SK-N-SH (cell line): Measurements from ENCODE around the gene MSTN. TPM values are rescaled to one million over a fixed set of nuclear protein-coding genes. Genes with fewer than 3 reads are reported as not detected.

ENCODE experiments used
- CTCF ChIA-PET: fragments of 300-600, 350-600 bp; formaldehyde crosslinking; extraction: SDS; loops from one replicate; lab custom pipeline; 2021; lab: Yijun Ruan, JAX
- POLR2A ChIA-PET: fragments of 350-600 bp; sonication (Branson Sonifier 250); formaldehyde crosslinking; extraction: SDS; loops from one replicate; lab custom pipeline; 2020; ENCODE audit warnings: antibody characterized with exemption, inconsistent platforms; lab: Yijun Ruan, JAX
- DNase-seq: peaks from one replicate; pipeline ENCODE4 v3.0.0; 2012
- H2AFZ ChIP-seq: fragments of 200-600 bp; sonication (generic); 2 replicates; pipeline ENCODE4 v1.8.1; 2016; ENCODE audit warnings: antibody characterized with exemption, mild to moderate bottlenecking, low read depth
- H3F3A ChIP-seq: fragments of 200-600 bp; sonication (generic); replicated peaks from 2 replicates; pipeline ENCODE3; 2016; ENCODE audit warnings: antibody characterized with exemption, mild to moderate bottlenecking; ENCODE audit not compliant: insufficient read depth
- H3K27ac ChIP-seq, 2 experiments: fragments of 200-500 bp in 1 of 2; fragments of 200-600 bp in 1 of 2; sonication (Bioruptor generic) in 1 of 2; sonication (generic), shearing (Covaris generic) in 1 of 2; 2 replicates each; pipeline versions ENCODE4 v1.5.1 to v1.6.1; 2014 to 2016; ENCODE audit warnings: low read depth in 2 of 2, inconsistent platforms in 1 of 2, low read length in 1 of 2, mild to moderate bottlenecking in 1 of 2, mixed read lengths in 1 of 2
- H3K27me3 ChIP-seq: fragments of 200-600 bp; sonication (generic), shearing (Covaris generic); 2 replicates; pipeline ENCODE4 v1.6.1; 2016; ENCODE audit warnings: mixed run types; ENCODE audit not compliant: insufficient read depth
- H3K36me3 ChIP-seq, 2 experiments: fragments of 200-500 bp in 1 of 2; fragments of 200-600 bp in 1 of 2; sonication (Bioruptor generic) in 1 of 2; sonication (generic) in 1 of 2; replicated peaks in 1 of 2; 2 replicates each; pipeline versions ENCODE3 to v1.5.1; 2014 to 2016; ENCODE audit warnings: low read length in 1 of 2, mild to moderate bottlenecking in 1 of 2; ENCODE audit not compliant: insufficient read depth in 2 of 2, control insufficient read depth in 1 of 2
- H3K4me1 ChIP-seq, 2 experiments: fragments of 200-500 bp in 1 of 2; fragments of 200-600 bp in 1 of 2; sonication (Bioruptor generic) in 1 of 2; sonication (generic), shearing (Covaris generic) in 1 of 2; 2 replicates each; pipeline versions ENCODE4 v1.5.1 to v1.6.1; 2014 to 2016; ENCODE audit warnings: low read depth in 1 of 2, low read length in 1 of 2, mixed run types in 1 of 2; ENCODE audit not compliant: insufficient read depth in 2 of 2, control insufficient read depth in 1 of 2
- H3K4me2 ChIP-seq: fragments of 200-600 bp; sonication (generic), shearing (Covaris generic); 2 replicates; pipeline ENCODE4 v1.6.1; 2017; ENCODE audit warnings: mixed run types
- H3K4me3 ChIP-seq, 2 experiments: fragments of 200-500 bp in 1 of 2; fragments of 200-600 bp in 1 of 2; sonication (Bioruptor generic) in 1 of 2; sonication (generic), shearing (Covaris generic) in 1 of 2; 2 replicates each; pipeline versions ENCODE4 v1.5.1 to v1.8.1; 2014 to 2016; ENCODE audit warnings: low read depth in 2 of 2, inconsistent platforms in 1 of 2, low read length in 1 of 2, mild to moderate bottlenecking in 1 of 2, mixed read lengths in 1 of 2, moderate library complexity in 1 of 2
- H3K79me2 ChIP-seq: fragments of 200-600 bp; sonication (generic); 2 replicates; pipeline ENCODE4 v1.8.1; 2017; ENCODE audit warnings: mild to moderate bottlenecking; ENCODE audit not compliant: insufficient read depth
- H3K9ac ChIP-seq: fragments of 200-600 bp; sonication (generic); 2 replicates; pipeline ENCODE4 v1.6.1; 2017; ENCODE audit warnings: mixed run types
- H3K9me2 ChIP-seq: fragments of 200-600 bp; sonication (generic); 2 replicates; pipeline ENCODE4 v1.6.1; 2017; ENCODE audit warnings: mixed run types
- H3K9me3 ChIP-seq: fragments of 200-600 bp; sonication (generic); 2 replicates; pipeline ENCODE4 v1.6.1; 2017; ENCODE audit warnings: mixed run types, mild to moderate bottlenecking, moderate library complexity
- H4K20me1 ChIP-seq: fragments of 200-600 bp; sonication (generic); 2 replicates; pipeline ENCODE4 v1.6.1; 2017; ENCODE audit warnings: mild to moderate bottlenecking, mixed run types; ENCODE audit not compliant: insufficient read depth
- ELF1 ChIP-seq: IDR thresholded peaks from 2 replicates; pipeline ENCODE4 v1.4.0; 2012
- EP300 ChIP-seq, 2 experiments: IDR thresholded peaks; 2 replicates each; pipeline versions ENCODE4 v1.4.0 to v1.6.1; 2012; ENCODE audit warnings: borderline replicate concordance in 1 of 2, low read depth in 1 of 2, low read length in 1 of 2
- EZH2phosphoT487 ChIP-seq: fragments of 200-600 bp; sonication (generic); IDR thresholded peaks from 2 replicates; pipeline ENCODE4 v1.6.1; 2017; ENCODE audit warnings: low read depth, mixed run types, mild to moderate bottlenecking, antibody characterized with exemption, moderate library complexity, borderline replicate concordance
- FOXJ3 ChIP-seq: sonication (generic); formaldehyde crosslinking; IDR thresholded peaks from 2 replicates; pipeline ENCODE4 v1.5.1; 2020; ENCODE audit warnings: mild to moderate bottlenecking, missing genetic modification reagents
- GABPA ChIP-seq: IDR thresholded peaks from 2 replicates; pipeline ENCODE4 v1.4.0; 2012; ENCODE audit warnings: low read depth, mild to moderate bottlenecking
- JUND ChIP-seq: IDR thresholded peaks from 2 replicates; pipeline ENCODE4 v1.4.0; 2012
- MEF2A ChIP-seq: IDR thresholded peaks from 2 replicates; pipeline ENCODE4 v1.4.0; 2012; ENCODE audit warnings: low read depth, borderline replicate concordance
- MXI1 ChIP-seq: IDR thresholded peaks from 2 replicates; pipeline ENCODE4 v1.6.1; 2012; ENCODE audit warnings: mild to moderate bottlenecking, low read depth, low read length, improper control_type of control experiment
- RAD21 ChIP-seq: IDR thresholded peaks from 2 replicates; pipeline ENCODE4 v1.6.1; 2012; ENCODE audit warnings: mild to moderate bottlenecking, low read length
- RXRA ChIP-seq: IDR thresholded peaks from 2 replicates; pipeline ENCODE4 v1.4.0; 2012; ENCODE audit warnings: low read depth, mild to moderate bottlenecking, borderline replicate concordance
- SIN3A ChIP-seq: IDR thresholded peaks from 2 replicates; pipeline ENCODE4 v1.6.1; 2012; ENCODE audit warnings: low read depth, mild to moderate bottlenecking, low read length, moderate library complexity, borderline replicate concordance
- SMC3 ChIP-seq: IDR thresholded peaks from 2 replicates; pipeline ENCODE4 v1.6.1; 2012; ENCODE audit warnings: low read depth, low read length, improper control_type of control experiment
- TAF1 ChIP-seq: IDR thresholded peaks from 2 replicates; pipeline ENCODE4 v1.6.1; 2012; ENCODE audit warnings: low read depth, mild to moderate bottlenecking, low read length, moderate library complexity, borderline replicate concordance
- TCF12 ChIP-seq: IDR thresholded peaks from 2 replicates; pipeline ENCODE4 v1.4.0; 2012
- WGBS: methylation state at CpG from one replicate; pipeline ENCODE4 v1.1.6; 2017; ENCODE audit warnings: low lambda C conversion rate; 5-methylcytosine and 5-hydroxymethylcytosine counted together
- polyA plus RNA-seq, 3 experiments: library from polyadenylated mRNA; depleted of rRNA; stranded (reverse); fragments of >200 nt; gene quantifications; 2 replicates each; pipeline ENCODE4 v1.2.3, GENCODE V29; 2012
- TF ChIP-seq, protein P1 (sequence below): fragments of 150-350 bp; IDR thresholded peaks from 2 replicates; pipeline ENCODE4 v1.6.1; 2017; ENCODE audit warnings: antibody characterized with exemption, low read length, low read depth, borderline replicate concordance
- TF ChIP-seq, protein P2 (sequence below): IDR thresholded peaks from 2 replicates; pipeline ENCODE4; 2012
- TF ChIP-seq, protein P3 (sequence below): IDR thresholded peaks from 2 replicates; pipeline ENCODE4 v1.6.1; 2012; ENCODE audit warnings: mild to moderate bottlenecking, low read depth, low read length, moderate library complexity

MSTN gene
- polyA plus RNA-seq, 1 of the 3 experiments (the other 2 are of a cell fraction): 0.05 TPM

DNA sequence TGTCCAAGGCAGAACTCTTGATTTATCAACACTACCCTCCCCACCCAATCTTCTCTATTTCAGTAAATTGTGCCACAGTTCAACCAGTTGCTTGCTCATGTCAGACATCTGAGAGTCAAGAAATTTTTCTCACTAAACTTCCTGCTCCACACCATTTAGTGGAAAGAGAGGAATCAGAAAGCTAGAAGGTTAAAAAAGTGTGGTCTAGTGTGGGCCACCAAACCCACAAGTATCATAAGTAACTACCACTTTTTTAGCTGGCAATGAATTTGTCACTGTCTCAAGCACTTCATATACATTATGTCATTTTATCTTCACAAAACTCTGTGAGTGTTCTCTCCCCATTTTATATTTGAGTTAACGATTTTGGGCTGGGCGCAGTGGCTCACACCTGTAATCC is 16.6 kb upstream of the MSTN start:
- Histone ChIP-seq H4K20me1 (no peaks in the 10 kb centered on the region), H3K9ac (no peak overlapping the region), H3K4me1 (no peaks in the 10 kb centered on the region), H3K27me3 (no peaks in the 10 kb centered on the region), H2AFZ (no peak overlapping the region), H3K9me3 (no peaks in the 10 kb centered on the region; the same call in 1 of the 2 replicates), H3K79me2 (no peaks in the 10 kb centered on the region), H3K4me2 (no peak overlapping the region), H3K27ac (no peak overlapping the region), H3K36me3 (no peaks in the 10 kb centered on the region), H3K4me3 (no peak overlapping the region), H3F3A (no peaks in the 10 kb centered on the region), H3K9me2 (no peaks in the 10 kb centered on the region)
- CTCF ChIA-PET: interaction anchor here (0.9 to 2.4 kb wide), 5 partner anchors 8 to 329 kb away, joined by 3 to 16 read pairs (median 3); no protein-coding TSS in a partner anchor
- POLR2A ChIA-PET: no interaction called here
- WGBS: 73% methylated on average over 2 of the region's 2 CpGs
- TF ChIP-seq MXI1: no peak
- TF ChIP-seq ELF1: no peak
- no peak for DNase-seq

DNA sequence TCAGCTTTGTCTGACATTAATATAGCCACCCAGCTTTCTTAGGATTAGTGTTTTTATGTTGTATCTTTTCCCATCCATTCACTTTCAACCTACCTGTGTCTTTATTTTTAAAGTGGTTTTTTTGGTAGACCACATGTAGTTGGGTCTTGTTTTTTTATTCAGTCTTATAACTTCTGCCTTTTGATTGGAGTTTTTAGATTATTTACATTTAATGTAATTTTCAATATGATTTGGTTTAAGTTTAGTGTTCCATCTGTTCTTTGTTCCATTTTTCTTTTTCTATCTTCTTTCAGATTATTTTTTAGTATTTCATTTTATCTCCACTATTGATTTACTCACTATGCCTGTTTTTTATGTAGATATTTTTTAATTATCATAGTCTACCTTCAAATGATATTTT is 13.1 kb upstream of the MSTN start:
- H3K4me2 ChIP-seq: no peak overlapping the region
- no peak overlapping the region for H3K27ac ChIP-seq
- H3K4me1 ChIP-seq: no peaks in the 10 kb centered on the region
- no peaks in the 10 kb centered on the region for H3F3A ChIP-seq
- no peaks in the 10 kb centered on the region for H4K20me1 ChIP-seq
- H3K4me3 ChIP-seq: no peak overlapping the region
- no peak overlapping the region for H3K9ac ChIP-seq
- no peak for DNase-seq
- POLR2A ChIA-PET: no interaction called here
- no peaks in the 10 kb centered on the region for H3K79me2 ChIP-seq
- CTCF ChIA-PET: no interaction called here
- no peaks in the 10 kb centered on the region for H3K9me2 ChIP-seq
- no peak overlapping the region for H2AFZ ChIP-seq
- H3K27me3 ChIP-seq: no peaks in the 10 kb centered on the region
- no peak for TF ChIP-seq TCF12
- TF ChIP-seq, protein P1, sequence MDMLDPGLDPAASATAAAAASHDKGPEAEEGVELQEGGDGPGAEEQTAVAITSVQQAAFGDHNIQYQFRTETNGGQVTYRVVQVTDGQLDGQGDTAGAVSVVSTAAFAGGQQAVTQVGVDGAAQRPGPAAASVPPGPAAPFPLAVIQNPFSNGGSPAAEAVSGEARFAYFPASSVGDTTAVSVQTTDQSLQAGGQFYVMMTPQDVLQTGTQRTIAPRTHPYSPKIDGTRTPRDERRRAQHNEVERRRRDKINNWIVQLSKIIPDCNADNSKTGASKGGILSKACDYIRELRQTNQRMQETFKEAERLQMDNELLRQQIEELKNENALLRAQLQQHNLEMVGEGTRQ: no peak
- no peaks in the 10 kb centered on the region for H3K36me3 ChIP-seq
- H3K9me3 ChIP-seq: no peaks in the 10 kb centered on the region; the same call in 1 of the 2 replicates

DNA sequence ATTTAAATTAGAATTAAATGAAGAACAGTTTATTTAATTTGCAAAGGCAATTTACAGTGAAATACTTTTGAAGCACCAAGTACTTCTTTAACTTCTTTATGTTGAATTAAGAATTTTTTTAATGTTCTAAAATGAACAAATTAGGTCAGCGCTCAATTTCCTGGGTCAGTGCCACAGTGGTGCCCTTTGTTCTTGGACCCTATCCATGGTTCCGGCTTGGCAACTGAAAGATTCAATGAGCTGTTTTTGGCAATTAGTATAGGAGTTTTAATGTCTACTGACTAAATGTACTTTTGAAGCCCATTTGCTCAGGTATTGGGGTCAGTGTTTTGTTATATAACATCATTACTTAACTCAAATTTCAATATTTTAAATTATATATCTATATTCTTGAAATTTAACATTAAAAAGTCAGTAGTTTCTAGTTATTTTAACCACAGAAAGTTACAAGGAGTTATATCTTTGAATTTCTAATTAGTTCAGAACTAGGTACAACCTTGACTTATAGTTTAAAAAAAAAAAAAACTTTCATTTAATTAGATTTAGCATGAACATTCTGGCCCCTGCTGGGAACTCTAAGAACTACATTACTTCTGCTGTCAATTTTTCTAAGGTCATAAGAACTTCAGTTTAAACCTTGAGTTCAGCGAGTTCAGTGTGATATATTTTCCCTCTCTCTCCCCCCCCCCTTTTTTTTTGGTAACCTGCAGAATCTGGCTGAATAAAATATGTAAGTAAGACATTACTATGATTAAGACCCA is 7.6 kb upstream of the MSTN start:
- H3K9ac ChIP-seq: no peak overlapping the region
- POLR2A ChIA-PET: no interaction called here
- H4K20me1 ChIP-seq: no peaks in the 10 kb centered on the region
- no peak overlapping the region for H3K4me2 ChIP-seq
- H3K27me3 ChIP-seq: no peaks in the 10 kb centered on the region
- no peaks in the 10 kb centered on the region for H3K79me2 ChIP-seq
- H2AFZ ChIP-seq: peak overlapping the region; percentile 72; the same call in 1 of the 2 replicates
- CTCF ChIA-PET: interaction anchor here (0.6 to 2.6 kb wide), 7 partner anchors 10 to 409 kb away, joined by 3 to 7 read pairs (median 4); partner anchors contain the start of gene HIBCH
- no peaks in the 10 kb centered on the region for H3K4me1 ChIP-seq
- no peaks in the 10 kb centered on the region for H3K9me3 ChIP-seq
- 65% methylated on average over 3 of the region's 3 CpGs for WGBS
- no peaks in the 10 kb centered on the region for H3F3A ChIP-seq
- peak; percentile 30 for DNase-seq
- no peaks in the 10 kb centered on the region for H3K36me3 ChIP-seq
- no peaks in the 10 kb centered on the region for H3K9me2 ChIP-seq
- H3K4me3 ChIP-seq: no peak overlapping the region
- H3K27ac ChIP-seq: no peak overlapping the region
- no peak for TF ChIP-seq MXI1
- no peak for TF ChIP-seq TAF1
- no peak for TF ChIP-seq SIN3A
- TF ChIP-seq MEF2A: no peak
- no peak for TF ChIP-seq EZH2phosphoT487
- no peak for TF ChIP-seq RXRA
- no peak for TF ChIP-seq FOXJ3 (CRISPR knock-in tag)
- TF ChIP-seq, protein P2, sequence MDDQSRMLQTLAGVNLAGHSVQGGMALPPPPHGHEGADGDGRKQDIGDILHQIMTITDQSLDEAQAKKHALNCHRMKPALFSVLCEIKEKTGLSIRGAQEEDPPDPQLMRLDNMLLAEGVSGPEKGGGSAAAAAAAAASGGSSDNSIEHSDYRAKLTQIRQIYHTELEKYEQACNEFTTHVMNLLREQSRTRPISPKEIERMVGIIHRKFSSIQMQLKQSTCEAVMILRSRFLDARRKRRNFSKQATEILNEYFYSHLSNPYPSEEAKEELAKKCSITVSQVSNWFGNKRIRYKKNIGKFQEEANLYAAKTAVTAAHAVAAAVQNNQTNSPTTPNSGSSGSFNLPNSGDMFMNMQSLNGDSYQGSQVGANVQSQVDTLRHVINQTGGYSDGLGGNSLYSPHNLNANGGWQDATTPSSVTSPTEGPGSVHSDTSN: no peak
- TF ChIP-seq, protein P3, sequence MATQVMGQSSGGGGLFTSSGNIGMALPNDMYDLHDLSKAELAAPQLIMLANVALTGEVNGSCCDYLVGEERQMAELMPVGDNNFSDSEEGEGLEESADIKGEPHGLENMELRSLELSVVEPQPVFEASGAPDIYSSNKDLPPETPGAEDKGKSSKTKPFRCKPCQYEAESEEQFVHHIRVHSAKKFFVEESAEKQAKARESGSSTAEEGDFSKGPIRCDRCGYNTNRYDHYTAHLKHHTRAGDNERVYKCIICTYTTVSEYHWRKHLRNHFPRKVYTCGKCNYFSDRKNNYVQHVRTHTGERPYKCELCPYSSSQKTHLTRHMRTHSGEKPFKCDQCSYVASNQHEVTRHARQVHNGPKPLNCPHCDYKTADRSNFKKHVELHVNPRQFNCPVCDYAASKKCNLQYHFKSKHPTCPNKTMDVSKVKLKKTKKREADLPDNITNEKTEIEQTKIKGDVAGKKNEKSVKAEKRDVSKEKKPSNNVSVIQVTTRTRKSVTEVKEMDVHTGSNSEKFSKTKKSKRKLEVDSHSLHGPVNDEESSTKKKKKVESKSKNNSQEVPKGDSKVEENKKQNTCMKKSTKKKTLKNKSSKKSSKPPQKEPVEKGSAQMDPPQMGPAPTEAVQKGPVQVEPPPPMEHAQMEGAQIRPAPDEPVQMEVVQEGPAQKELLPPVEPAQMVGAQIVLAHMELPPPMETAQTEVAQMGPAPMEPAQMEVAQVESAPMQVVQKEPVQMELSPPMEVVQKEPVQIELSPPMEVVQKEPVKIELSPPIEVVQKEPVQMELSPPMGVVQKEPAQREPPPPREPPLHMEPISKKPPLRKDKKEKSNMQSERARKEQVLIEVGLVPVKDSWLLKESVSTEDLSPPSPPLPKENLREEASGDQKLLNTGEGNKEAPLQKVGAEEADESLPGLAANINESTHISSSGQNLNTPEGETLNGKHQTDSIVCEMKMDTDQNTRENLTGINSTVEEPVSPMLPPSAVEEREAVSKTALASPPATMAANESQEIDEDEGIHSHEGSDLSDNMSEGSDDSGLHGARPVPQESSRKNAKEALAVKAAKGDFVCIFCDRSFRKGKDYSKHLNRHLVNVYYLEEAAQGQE: no peak
- peak; percentile 54 for TF ChIP-seq SMC3
- TF ChIP-seq GABPA: no peak
- TF ChIP-seq RAD21: peak; percentile 74
- no peak for TF ChIP-seq EP300 (IDR thresholded peaks at IDR 0.05; ENCODE audit: borderline replicate concordance in 1 of 2, low read depth in 1 of 2, low read length in 1 of 2)
- TF ChIP-seq JUND: no peak
